Measurements from ENCODE around the gene BOC.
"Not testable (repeated sequence)": the region's sequence is repeated elsewhere in the genome, so short reads cannot be mapped to it uniquely, and the experiment has no call there.

Gene BOC

DNA sequence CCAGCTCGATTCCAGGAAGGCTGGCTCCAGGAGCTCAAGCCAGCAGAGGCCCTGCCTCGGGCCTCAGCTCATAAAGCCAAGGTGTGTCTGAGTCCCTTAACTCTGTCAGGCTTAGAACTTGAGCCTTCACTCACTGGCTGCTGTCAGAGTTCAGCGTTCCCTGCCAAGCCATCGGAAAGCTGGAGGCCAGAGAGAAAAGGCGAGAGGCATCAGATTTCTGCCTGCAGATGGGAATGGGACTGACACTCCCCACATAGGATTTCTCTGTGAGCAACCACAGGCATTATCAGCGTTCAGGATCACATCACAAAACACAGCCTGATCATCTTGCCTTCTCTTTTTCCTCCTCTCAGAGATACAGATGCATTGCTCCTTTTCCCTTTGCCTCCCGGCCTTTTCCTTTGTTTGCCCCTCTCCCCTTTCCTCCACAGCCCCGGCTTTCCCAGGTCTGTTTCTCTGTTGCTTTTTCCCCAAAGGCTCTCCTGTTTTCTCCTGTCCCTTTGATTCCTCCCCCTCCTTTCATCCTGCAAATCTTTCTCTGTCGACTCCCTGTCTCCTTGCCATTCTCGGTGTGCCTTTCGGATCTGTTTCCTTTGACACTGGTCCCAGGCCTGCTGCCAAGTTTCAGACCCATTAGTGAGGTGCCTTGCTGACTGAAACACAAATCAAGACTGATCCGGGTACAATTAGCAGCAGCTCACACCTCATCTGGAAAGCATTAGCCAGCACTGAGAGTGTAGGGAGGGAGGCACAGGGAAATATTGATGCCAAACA lies 44.5 kb upstream of the BOC start:
- no peak for DNase-seq (ENCODE audit: low spot score)
- TF ChIP-seq, protein P1, sequence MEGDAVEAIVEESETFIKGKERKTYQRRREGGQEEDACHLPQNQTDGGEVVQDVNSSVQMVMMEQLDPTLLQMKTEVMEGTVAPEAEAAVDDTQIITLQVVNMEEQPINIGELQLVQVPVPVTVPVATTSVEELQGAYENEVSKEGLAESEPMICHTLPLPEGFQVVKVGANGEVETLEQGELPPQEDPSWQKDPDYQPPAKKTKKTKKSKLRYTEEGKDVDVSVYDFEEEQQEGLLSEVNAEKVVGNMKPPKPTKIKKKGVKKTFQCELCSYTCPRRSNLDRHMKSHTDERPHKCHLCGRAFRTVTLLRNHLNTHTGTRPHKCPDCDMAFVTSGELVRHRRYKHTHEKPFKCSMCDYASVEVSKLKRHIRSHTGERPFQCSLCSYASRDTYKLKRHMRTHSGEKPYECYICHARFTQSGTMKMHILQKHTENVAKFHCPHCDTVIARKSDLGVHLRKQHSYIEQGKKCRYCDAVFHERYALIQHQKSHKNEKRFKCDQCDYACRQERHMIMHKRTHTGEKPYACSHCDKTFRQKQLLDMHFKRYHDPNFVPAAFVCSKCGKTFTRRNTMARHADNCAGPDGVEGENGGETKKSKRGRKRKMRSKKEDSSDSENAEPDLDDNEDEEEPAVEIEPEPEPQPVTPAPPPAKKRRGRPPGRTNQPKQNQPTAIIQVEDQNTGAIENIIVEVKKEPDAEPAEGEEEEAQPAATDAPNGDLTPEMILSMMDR (IDR thresholded peaks at IDR 0.05; ENCODE audit: extremely low read depth, insufficient read depth, missing control alignments): no peak
- in situ Hi-C loops (cut with MboI; ENCODE audit: low pct_unique_long_range_greater_than_20kb, low sequenced_read_pairs, unreplicated experiment): no loop called here

DNA sequence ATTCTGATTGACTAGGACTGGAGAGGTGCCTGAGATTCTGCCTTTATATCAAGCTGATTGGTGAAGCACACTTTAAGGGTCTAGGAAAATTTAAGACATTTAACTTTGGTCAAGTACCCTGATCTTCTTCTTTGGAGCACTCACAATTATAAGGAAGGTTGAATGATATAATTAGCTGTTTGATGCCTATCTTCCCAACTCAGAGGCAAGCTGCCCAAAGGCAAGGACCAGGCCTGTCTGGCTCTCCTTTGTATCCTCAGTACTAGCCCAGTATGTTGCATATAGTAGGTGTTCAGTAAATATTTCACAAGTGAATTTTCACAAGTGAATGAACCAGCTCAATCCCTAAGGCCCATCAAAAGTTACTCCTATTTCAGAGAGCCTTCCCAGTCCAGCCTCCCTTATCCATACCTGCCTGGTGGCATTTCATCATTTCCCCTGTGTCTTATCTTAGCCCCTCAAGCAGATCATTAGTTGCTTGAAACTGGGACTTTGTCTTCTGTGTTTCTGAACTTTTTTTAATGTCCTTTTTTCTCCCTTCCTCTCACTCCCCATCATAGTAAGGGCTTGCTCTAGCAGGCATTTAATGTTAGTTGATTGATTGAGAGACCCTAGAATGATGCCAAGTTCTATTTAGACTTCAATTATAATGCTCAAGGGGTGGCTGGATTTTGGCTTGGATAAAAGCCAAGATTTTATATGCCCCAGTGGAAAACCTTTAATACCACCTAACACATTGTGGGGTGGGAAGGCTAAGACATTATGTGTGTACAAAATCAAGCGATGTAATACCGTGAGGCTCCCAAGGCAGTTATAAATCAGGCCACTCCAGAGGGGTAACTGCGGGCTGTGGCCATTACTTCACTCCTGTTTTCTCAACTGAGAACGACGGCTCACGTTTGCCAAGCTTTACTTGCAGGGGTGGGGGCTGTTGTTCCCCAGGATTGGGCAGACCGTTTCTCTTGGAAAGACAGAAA lies 43.2 kb upstream of the BOC start:
- in situ Hi-C loops (cut with MboI; ENCODE audit: low pct_unique_long_range_greater_than_20kb, low sequenced_read_pairs, unreplicated experiment): no loop called here
- no peak for DNase-seq (ENCODE audit: low spot score)
- TF ChIP-seq, protein P1 (IDR thresholded peaks at IDR 0.05; ENCODE audit: extremely low read depth, insufficient read depth, missing control alignments): no peak

- in situ Hi-C loops (cut with MboI; ENCODE audit: low pct_unique_long_range_greater_than_20kb, low sequenced_read_pairs, unreplicated experiment): no loop called here
- TF ChIP-seq, protein P1 (IDR thresholded peaks at IDR 0.05; ENCODE audit: extremely low read depth, insufficient read depth, missing control alignments): no peak
- no peak for DNase-seq (ENCODE audit: low spot score)
Observed at GRCh38 chr3:113169891-113170452, 41.4 kb upstream of the BOC start.

- DNase-seq (ENCODE audit: low spot score): no peak
- in situ Hi-C loops (cut with MboI; ENCODE audit: low pct_unique_long_range_greater_than_20kb, low sequenced_read_pairs, unreplicated experiment): no loop called here
- TF ChIP-seq, protein P1 (IDR thresholded peaks at IDR 0.05; ENCODE audit: extremely low read depth, insufficient read depth, missing control alignments): no peak
Observed at GRCh38 chr3:113170771-113171170, 40.6 kb upstream of the BOC start.

GRCh38 chr3:113171675-113172300 lies 39.6 kb upstream of the BOC start:
- DNase-seq (ENCODE audit: low spot score); in situ Hi-C loops (cut with MboI; ENCODE audit: low pct_unique_long_range_greater_than_20kb, low sequenced_read_pairs, unreplicated experiment): not testable (repeated sequence)

DNA sequence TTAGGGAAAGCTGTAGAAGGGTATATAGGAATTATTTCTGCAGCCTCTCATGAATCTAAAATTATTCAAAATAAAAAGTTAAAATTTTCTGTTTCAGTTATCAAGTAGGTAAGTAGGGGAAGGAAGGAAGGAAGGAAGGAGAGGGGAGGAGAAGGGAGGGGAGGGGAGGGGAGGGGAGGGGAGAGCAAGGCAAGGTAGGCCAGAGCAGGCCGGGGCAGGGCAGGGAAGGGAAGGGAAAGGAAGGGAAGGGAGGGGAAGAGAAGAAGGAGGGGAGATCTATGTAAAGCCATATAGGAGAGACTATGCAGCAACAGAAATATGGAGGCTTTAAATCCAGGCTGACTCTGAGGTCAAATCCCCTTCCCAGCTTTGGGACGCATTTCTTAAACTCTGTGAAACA lies 38.3 kb upstream of the BOC start:
- no peak for DNase-seq (ENCODE audit: low spot score)
- in situ Hi-C loops (cut with MboI; ENCODE audit: low pct_unique_long_range_greater_than_20kb, low sequenced_read_pairs, unreplicated experiment): no loop called here
- TF ChIP-seq, protein P1 (IDR thresholded peaks at IDR 0.05; ENCODE audit: extremely low read depth, insufficient read depth, missing control alignments): no peak
